GM20431 (cell line): ENCODE results near the gene FRMD4A.

Experiments used
- in situ Hi-C: fragments of 300-500 bp; cut with MseI, MboI; formaldehyde crosslinking; loops from one replicate; pipeline ENCODE4 v1.15.0; 2020; ENCODE audit warnings: low sequenced_read_pairs; ENCODE audit not compliant: unreplicated experiment

The FRMD4A gene

DNA sequence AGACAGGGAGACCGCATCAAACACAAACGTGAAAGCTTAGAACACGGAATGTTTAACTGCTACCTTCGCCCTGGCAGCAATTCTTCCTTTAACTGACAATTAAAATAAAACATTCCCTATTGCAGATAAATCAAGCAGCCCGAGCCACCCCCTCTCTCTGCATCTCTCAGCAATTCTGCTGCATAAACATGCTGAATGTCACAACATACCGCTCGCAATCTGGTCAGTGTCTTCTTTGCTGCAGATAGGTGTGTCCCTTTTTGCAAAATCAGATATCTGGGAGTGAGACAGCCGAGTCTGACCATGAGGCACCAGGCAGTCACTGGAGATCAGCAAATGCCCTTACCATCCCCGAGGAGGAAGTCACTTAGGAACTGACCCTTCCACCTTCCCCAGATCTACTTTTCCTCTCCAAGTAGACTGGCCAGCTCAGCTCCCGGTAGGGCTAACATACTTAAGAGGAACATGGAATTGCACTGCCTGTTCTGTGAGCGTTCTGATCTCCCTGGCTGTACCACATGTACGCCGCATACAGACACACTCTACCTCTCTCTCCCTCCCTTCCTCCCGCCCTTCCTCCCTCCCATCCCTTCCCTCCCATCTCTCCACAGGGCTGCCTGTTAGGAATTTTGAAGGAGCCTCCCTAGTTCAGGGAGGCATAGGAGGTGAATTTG is at the start of gene FRMD4A:
FRMD4A (minus strand) TSS at position 537 of the 674 bp plus-strand sequence.
- in situ Hi-C loops, result no loop called here

- in situ Hi-C loops, result no loop called here
Observed at GRCh38 chr10:14379556-14380280, 49.0 kb upstream of the FRMD4A start.

DNA sequence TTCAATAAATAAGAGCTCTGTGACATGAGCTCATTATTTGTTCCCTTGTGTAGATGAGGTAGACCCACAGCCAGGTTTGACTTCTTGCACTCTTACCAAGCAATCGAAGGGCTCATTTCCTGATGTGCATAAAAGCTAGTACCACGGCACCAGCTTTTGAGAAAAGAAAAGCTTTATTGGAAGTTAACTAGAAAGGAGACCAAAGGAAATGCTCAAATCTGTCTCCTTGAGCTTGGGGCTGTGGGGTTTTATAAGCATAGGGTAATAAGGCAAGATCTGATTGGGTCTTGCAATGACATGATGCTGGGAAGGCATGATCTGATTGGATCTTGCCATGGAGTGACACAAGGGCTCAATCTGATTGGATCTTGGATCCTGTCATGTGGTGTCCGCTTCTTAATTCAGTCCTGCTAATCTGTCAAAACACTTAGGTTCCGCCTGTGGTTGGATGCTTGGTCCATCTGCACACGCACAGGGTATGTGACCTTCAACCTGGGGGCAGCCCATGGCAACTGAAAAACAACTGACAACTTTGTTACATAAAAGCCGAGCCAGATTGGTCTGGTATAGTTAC is 47.8 kb upstream of the FRMD4A start:
- in situ Hi-C loops, result no loop called here

DNA sequence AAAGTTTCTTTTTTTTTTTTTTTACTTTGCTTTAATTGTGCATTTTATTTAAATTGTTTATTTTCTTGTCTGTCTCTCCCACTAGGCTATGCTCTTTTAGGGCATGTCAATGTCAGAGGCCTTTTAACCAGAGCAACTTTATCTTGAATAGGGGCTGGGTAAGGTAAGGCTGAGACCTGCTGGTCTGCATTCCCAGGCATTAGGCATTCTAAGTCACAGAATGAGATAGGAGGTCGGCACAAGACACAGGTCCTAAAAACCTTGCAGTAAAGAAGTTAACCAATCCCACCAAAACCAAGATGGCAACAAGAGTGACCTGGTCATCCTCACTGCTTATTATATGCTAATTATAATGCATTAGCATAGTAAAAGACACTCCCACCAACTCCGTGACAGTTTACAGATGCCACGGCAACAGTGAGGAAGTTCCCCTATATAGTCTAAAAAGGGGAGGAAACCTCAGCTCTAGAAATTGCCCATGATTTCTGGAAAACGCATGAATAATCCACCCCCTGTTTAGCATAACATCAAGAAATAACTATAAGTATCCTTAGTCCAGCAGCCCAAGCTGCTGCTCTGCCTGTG is 47.0 kb upstream of the FRMD4A start:
- in situ Hi-C loops, result no loop called here

DNA sequence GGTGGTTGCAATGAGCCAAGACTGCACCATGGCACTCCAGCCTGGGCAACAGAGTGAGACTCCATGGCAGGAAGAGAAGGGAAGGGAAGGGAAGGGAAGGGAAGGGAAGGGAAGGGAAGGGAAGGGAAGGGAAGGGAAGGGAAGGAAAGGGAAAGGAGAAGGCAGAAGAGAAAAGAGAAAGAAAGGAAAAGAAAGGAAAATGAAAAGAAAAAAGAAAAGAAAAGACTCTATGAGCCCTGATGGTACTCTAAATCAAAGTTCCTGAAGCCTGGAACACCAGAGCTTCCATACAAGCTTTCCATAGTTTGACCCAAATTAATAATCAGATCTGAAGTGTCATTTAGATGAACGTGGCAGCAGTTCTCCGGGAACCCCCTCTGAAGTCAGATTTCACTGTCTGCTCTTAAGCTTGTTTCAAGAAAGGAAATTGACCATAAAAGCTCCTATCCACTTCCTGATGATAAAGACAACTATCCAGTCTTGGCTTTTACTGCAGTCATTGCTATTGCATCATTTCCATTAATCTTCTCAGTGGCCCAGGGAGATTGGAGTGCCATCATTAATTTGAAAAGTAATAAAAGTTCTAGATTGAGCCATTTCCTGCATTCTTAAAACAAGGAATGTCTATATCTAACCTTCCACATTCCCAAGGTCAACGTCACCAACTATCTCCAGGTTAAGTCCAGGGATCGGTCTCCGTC is 44.2 kb upstream of the FRMD4A start:
- in situ Hi-C loops, result no loop called here

GRCh38 chr10:14372606-14373005 is 41.9 kb upstream of the FRMD4A start:
- in situ Hi-C loops, result no loop called here

GRCh38 chr10:14371581-14371980 is 40.9 kb upstream of the FRMD4A start:
- in situ Hi-C loops, result no loop called here

- in situ Hi-C loops, result no loop called here
Observed at GRCh38 chr10:14370894-14371293, 40.2 kb upstream of the FRMD4A start.

- in situ Hi-C loops, result no loop called here
Observed at GRCh38 chr10:14369906-14370305, 39.2 kb upstream of the FRMD4A start.

DNA sequence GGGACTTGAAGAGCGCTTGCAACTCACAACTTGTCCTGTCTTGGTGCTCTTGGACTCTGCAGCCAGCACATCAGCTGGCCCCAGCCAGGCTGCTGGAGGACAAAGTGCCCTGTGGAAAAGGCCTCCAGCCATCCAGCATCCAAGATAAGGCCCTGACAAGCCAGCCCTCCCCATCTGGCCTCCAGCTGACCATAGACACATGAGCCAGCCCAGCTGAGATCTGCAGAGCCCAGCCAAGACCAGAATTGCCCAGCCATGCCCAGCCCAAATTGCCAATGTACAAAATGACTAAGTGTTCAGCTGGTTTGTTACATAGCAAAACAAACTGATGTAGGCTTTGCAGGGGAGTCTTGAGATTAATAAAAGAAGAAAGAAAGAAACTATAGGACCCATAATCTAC is 36.0 kb upstream of the FRMD4A start:
- in situ Hi-C loops, result no loop called here

GRCh38 chr10:14365266-14365665 is 34.5 kb upstream of the FRMD4A start:
- in situ Hi-C loops, result no loop called here

- in situ Hi-C loops, result no loop called here
Observed at GRCh38 chr10:14362104-14362503, 31.4 kb upstream of the FRMD4A start.

- in situ Hi-C loops, result no loop called here
Observed at GRCh38 chr10:14360961-14361360, 30.2 kb upstream of the FRMD4A start.

GRCh38 chr10:14360515-14360914 is 29.8 kb upstream of the FRMD4A start:
- in situ Hi-C loops, result no loop called here

GRCh38 chr10:14358886-14359573 is 28.3 kb upstream of the FRMD4A start:
- in situ Hi-C loops, result no loop called here

DNA sequence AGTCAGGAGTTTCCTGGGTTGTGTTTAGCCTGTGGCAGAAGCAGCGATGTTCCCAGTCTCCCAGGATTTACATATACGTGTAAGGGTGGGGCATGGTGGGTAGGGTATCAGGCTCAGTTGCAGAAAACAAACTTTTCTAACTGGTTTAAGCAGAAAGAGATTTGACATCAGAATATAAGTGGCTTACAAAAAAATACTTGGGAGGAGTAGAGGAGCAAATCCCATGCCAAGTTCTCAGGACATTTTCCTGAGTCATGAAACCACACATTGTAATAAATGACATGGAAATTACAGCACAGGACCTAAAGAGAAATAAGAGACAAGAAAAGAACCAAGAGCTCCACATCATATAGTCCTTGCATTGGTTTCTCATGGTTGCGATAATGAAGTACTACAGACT is 26.2 kb upstream of the FRMD4A start:
- in situ Hi-C loops, result no loop called here

DNA sequence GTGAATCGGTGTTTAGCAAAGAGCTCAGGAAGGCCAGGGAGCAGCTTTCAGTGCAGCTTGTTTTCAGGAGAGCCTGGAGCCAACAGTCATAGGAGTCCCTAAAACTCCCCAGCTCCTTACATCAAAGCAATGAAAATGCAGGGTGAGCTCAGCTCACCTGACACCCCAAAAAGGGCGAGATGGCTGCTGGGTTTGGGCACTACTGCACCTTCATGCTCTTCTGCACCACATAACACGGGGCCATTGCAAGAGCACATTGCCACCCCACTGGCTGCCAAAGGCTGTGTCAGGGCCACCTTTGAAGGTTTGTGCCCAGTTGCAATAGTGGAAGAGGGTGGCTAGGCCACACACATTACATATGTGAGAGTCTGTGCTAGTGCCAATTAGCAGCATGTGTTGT is 25.0 kb upstream of the FRMD4A start:
- in situ Hi-C loops, result no loop called here

DNA sequence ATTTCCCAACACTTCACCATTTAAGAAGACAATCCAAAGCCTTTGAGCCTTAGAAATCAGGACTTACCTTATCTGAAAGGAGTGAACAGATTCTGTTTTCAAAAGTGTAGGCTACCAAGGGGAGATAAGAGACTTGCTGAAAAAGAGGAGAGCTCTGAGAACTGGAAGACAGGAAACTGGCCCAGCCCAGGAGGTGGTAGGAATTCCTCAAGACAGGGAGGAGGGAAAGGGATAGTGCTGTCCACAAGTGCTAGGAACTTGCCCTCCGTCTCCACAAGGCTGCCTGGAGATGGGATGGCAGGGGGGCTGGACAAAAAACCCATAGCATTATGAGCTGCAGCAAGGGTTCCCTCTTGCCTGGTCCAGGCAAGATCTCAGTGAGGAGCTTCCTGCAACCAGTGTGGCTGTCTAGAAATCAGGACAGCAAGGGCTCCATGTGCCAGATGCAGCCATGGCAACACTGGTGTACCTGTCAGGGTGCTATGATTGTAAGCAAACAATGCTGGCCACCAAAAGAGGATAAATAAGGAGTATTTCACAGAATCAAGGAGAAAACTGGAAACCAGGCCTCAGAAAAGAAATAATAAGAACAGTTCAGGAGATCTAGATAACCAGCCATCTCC is 22.7 kb upstream of the FRMD4A start:
- in situ Hi-C loops, result no loop called here

- in situ Hi-C loops, result no loop called here
Observed at GRCh38 chr10:14350006-14350405, 19.3 kb upstream of the FRMD4A start.

GRCh38 chr10:14349081-14349480 is 18.4 kb upstream of the FRMD4A start:
- in situ Hi-C loops, result no loop called here
